ENCODE data around the gene CEMIP. TPM values are rescaled to one million over a fixed set of nuclear protein-coding genes. Genes with fewer than 3 reads are reported as not detected.

CEMIP gene
- total RNA-seq, 4 donors from 2014 or later = 5.4 to 9.2 (median 8.7) TPM

DNA sequence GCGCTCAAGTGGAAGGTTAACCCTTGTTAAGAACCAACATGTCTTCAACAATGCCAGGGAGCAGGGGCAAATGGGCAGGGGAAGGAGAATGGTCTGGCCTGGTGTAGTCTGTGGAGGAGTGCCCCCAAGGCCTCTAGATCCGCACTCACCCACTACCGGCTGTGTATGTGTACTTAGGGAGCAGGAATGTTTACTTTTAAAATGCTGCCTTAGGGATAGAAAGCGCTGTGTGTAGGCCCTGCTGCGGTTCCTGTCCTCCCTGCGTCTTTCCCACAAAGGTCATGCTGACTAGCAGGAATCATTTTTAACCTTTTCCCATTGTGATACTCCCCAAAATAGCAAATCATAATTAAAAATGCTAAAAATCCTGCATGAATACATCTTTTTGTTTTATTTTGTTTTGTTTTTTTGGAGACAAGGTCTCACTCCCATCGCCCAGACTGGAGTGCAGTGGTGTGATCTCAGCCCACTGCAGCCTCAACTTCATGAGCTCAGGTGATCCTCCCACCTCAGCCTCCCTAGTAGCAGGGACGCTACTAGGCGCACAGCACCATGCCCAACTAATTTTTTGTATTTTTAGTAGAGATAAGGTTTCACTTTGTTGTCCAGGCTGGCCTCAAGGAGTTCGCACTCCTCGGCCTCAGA, 35.9 kb upstream of the CEMIP start:
- H3K27ac ChIP-seq = no peak overlapping the region
- DNase-seq (ENCODE audit: low spot score in 2 of 2) = no peak

DNA sequence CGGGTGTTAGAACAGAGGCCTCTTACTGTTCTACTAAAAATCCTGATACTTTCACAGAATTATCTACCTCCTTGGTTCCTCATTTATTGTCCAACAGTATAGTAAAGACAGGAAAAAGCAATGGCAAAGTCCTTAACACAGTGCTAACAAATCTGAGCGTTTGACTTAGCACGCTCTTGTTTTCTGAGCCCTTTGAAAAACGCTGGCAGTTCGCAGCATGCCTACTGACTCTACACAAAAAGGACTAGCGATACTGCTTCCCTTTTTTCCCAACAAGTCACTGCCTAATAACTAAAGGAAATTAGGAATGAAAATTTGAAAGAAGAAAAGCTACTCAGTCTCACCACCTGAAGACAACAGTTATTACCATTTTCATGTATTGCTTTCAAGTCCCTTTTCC, 34.8 kb upstream of the CEMIP start:
- DNase-seq (ENCODE audit: low spot score in 2 of 2) = no peak

More for the DNA sequence above, 35.9 kb upstream of the CEMIP start:
- TF ChIP-seq EP300 (IDR thresholded peaks at IDR 0.05) (no peak), POLR2AphosphoS5 (IDR thresholded peaks at IDR 0.05) (no peak), POLR2A (IDR thresholded peaks at IDR 0.05) (no peak)
- TF ChIP-seq, protein P1, sequence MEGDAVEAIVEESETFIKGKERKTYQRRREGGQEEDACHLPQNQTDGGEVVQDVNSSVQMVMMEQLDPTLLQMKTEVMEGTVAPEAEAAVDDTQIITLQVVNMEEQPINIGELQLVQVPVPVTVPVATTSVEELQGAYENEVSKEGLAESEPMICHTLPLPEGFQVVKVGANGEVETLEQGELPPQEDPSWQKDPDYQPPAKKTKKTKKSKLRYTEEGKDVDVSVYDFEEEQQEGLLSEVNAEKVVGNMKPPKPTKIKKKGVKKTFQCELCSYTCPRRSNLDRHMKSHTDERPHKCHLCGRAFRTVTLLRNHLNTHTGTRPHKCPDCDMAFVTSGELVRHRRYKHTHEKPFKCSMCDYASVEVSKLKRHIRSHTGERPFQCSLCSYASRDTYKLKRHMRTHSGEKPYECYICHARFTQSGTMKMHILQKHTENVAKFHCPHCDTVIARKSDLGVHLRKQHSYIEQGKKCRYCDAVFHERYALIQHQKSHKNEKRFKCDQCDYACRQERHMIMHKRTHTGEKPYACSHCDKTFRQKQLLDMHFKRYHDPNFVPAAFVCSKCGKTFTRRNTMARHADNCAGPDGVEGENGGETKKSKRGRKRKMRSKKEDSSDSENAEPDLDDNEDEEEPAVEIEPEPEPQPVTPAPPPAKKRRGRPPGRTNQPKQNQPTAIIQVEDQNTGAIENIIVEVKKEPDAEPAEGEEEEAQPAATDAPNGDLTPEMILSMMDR (IDR thresholded peaks at IDR 0.05) = no peak
- Histone ChIP-seq H3K4me1 (no peaks in the 10 kb centered on the region), H3K4me3 (no peak overlapping the region), H3K9me3 (no peaks in the 10 kb centered on the region), H3K27me3 (no peaks in the 10 kb centered on the region), H3K36me3 (no peaks in the 10 kb centered on the region)
- WGBS = 85% methylated on average over 11 of the region's 11 CpGs

DNA sequence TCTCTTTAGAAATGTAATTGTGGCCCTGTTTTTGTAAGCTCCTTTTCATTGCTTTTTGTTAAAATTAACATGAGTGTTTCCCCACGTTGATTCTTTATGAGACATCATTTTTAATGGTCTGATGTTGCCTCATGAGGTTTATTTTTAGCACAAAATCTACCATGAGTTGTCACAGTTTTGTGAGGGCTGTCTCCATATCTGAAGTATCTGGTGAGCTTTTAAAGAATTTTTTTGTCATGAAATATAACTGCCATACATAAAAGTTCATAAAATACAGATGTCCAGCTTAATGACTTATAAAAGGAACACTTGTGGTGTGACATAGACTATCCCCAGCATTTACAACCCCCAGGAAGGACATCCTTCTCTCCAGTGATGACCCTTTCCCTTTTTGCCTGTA, 34.3 kb upstream of the CEMIP start:
- TF ChIP-seq POLR2A (IDR thresholded peaks at IDR 0.05) (no peak), EP300 (IDR thresholded peaks at IDR 0.05) (no peak), POLR2AphosphoS5 (IDR thresholded peaks at IDR 0.05) (no peak)
- TF ChIP-seq, protein P1 (IDR thresholded peaks at IDR 0.05) = no peak
- Histone ChIP-seq H3K36me3 (no peaks in the 10 kb centered on the region), H3K9me3 (no peaks in the 10 kb centered on the region), H3K27me3 (no peaks in the 10 kb centered on the region), H3K27ac (no peak overlapping the region), H3K4me3 (no peak overlapping the region), H3K4me1 (no peaks in the 10 kb centered on the region)
- WGBS = 17% methylated on average over 1 of the region's 1 CpG
- no peak for DNase-seq (ENCODE audit: low spot score in 2 of 2)

More for the DNA sequence above, 34.8 kb upstream of the CEMIP start:
- TF ChIP-seq POLR2A (IDR thresholded peaks at IDR 0.05) (no peak), EP300 (IDR thresholded peaks at IDR 0.05) (no peak), POLR2AphosphoS5 (IDR thresholded peaks at IDR 0.05) (no peak)
- TF ChIP-seq, protein P1 (IDR thresholded peaks at IDR 0.05) = no peak
- WGBS = 89% methylated on average over 6 of the region's 6 CpGs
- Histone ChIP-seq H3K27ac (no peak overlapping the region), H3K27me3 (no peaks in the 10 kb centered on the region), H3K4me3 (no peak overlapping the region), H3K4me1 (no peaks in the 10 kb centered on the region), H3K9me3 (no peaks in the 10 kb centered on the region), H3K36me3 (no peaks in the 10 kb centered on the region)

DNA sequence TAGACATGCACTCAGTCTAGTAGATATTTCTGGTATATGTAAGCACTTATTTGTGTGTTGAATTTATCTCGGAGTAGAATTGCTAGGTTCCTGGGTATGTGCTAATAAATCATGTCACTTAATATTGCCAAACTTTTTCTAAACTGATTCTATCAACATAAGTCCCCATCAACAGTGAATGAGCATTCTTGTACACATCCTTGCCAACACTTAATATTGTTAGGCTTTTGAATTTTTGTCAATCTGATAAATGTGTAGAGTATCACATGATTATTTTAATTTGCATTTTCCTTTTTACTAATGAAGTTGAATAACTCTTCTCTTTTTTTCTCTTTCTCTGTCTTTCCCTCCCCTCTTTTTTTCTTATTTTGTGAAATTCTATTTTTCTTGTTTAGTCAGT, 33.3 kb upstream of the CEMIP start:
- Histone ChIP-seq H3K36me3 (no peaks in the 10 kb centered on the region), H3K27me3 (no peaks in the 10 kb centered on the region), H3K27ac (no peak overlapping the region), H3K4me3 (no peak overlapping the region), H3K4me1 (no peaks in the 10 kb centered on the region), H3K9me3 (no peaks in the 10 kb centered on the region)
- TF ChIP-seq EP300 (IDR thresholded peaks at IDR 0.05) (no peak), POLR2AphosphoS5 (IDR thresholded peaks at IDR 0.05) (no peak), POLR2A (IDR thresholded peaks at IDR 0.05) (no peak)
- TF ChIP-seq, protein P1 (IDR thresholded peaks at IDR 0.05) = no peak
- 64% methylated on average over 1 of the region's 1 CpG for WGBS
- DNase-seq (ENCODE audit: low spot score in 2 of 2) = no peak

DNA sequence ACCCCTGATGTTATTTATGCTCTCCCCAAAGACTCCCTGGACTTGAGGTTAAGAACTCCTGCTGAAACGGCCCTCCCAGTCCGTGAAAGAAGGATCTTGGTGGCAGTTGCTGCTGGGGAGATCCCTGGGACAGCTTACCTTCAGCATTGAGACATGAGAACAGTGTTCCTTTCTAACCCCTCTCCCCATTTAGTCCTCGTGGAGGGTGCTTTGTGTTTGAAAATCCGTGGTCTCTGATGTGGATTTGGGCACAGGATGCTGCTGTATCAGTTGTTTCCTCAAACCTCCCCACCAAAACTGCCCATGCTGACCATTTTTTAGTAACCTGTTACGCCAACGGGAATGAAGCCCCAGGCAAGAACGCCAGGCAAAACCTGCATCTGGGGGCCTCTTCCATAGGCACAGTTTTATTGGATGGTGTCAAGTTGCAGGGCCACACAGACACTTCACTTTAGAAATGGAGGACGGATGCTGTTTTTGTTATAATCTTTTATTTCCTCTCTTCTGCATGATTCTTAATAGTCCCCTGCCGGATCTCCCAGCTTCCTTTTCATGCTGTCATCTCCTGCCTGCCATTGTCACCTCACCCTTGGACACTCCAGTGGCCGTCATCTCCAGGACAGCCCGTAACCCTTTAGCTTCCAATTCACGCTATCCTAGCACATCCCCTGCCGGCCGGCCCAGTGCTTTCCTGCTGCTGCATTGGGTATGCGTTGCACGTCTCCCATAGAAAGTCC, 31.7 kb upstream of the CEMIP start:
- TF ChIP-seq, protein P1 (IDR thresholded peaks at IDR 0.05) = no peak
- TF ChIP-seq POLR2AphosphoS5 (IDR thresholded peaks at IDR 0.05) = no peak
- TF ChIP-seq POLR2A (IDR thresholded peaks at IDR 0.05) = no peak
- TF ChIP-seq EP300 (IDR thresholded peaks at IDR 0.05) = no peak
- WGBS = 76% methylated on average over 16 of the region's 16 CpGs
- Histone ChIP-seq H3K4me1 (no peaks in the 10 kb centered on the region), H3K27me3 (no peaks in the 10 kb centered on the region), H3K36me3 (no peaks in the 10 kb centered on the region), H3K4me3 (no peak overlapping the region), H3K27ac (no peak overlapping the region), H3K9me3 (no peaks in the 10 kb centered on the region)
- no peak for DNase-seq (ENCODE audit: low spot score in 2 of 2)
